HUES6 (cell line): Measurements from ENCODE around the gene ASCL1.

Experiments
- H3K27ac ChIP-seq: 2 replicates; pipeline ENCODE4 v1.7.0; 2013; ENCODE audit warnings: low read depth, mild to moderate bottlenecking, low read length, inconsistent platforms
- H3K27me3 ChIP-seq: 2 replicates; pipeline ENCODE4 v1.6.1; 2013; ENCODE audit warnings: low read length; ENCODE audit not compliant: control insufficient read depth, insufficient read depth
- H3K36me3 ChIP-seq: 2 replicates; pipeline ENCODE4 v1.6.1; 2013; ENCODE audit warnings: low read length; ENCODE audit not compliant: control insufficient read depth, insufficient read depth
- H3K4me1 ChIP-seq: 2 replicates; pipeline ENCODE4 v1.6.1; 2013; ENCODE audit warnings: low read length; ENCODE audit not compliant: control insufficient read depth, insufficient read depth
- H3K4me3 ChIP-seq: 2 replicates; pipeline ENCODE4 v1.5.1; 2013; ENCODE audit warnings: low read depth, low read length
- H3K9ac ChIP-seq: one replicate; pipeline ENCODE4 v1.6.1; 2013; ENCODE audit warnings: mild to moderate bottlenecking, low read length
- H3K9me3 ChIP-seq: 2 replicates; pipeline ENCODE4 v1.6.1; 2013; ENCODE audit warnings: low read depth, low read length; ENCODE audit not compliant: control insufficient read depth, insufficient read depth

ASCL1 gene

GRCh38 chr12:102920271-102920670, 37.2 kb upstream of the ASCL1 start:
- H3K4me1 ChIP-seq = peaks cover 10% of the 10 kb centered on the region; the same call in 1 of the 2 replicates
- H3K9me3 ChIP-seq = no peaks in the 10 kb centered on the region
- no peak overlapping the region for H3K9ac ChIP-seq
- no peaks in the 10 kb centered on the region for H3K27me3 ChIP-seq
- H3K4me3 ChIP-seq = no peak overlapping the region
- H3K27ac ChIP-seq = no peak overlapping the region
- no peaks in the 10 kb centered on the region for H3K36me3 ChIP-seq

DNA sequence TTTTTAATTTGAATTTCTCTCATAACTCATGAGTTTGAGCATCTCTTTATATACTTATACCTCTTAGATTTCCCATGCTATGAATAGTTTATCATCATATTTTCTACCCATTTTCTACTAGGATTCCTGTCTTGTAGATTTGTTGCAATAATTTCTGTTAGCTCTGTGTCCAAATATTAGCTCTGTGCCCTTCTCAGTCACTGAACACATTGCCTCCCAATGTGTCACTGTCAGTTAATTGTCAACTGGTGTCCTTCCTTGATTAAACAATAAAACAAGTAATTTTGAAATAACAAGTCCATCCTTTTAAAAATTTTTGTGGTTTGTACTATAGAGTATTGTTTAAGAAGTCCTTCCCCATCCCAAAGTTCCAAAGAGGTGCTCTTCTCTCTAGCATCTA, 36.2 kb upstream of the ASCL1 start:
- Histone ChIP-seq H3K4me3 (no peak overlapping the region), H3K9me3 (no peaks in the 10 kb centered on the region), H3K9ac (no peak overlapping the region), H3K27ac (no peak overlapping the region), H3K36me3 (no peaks in the 10 kb centered on the region), H3K27me3 (no peaks in the 10 kb centered on the region), H3K4me1 (peaks cover 10% of the 10 kb centered on the region; the same call in 1 of the 2 replicates)

DNA sequence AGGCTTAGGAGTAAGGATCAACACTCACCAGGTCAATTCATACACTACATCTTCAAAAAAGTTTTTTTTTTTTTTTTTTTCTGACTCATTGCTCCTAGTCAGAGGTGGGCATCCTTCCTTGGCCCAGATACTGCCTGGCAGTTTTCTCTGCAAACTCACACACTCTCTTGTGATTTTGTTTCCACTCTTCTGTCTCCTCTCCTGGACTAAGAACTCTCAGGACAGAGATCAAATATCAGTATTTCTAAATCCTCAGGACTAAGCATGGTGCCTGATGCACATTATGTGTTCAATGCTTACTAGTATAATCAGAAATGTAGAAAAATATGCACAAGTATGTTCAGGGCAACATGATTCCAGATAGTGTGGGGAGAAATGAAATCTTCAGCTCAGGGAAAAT, 30.3 kb upstream of the ASCL1 start:
- H3K27ac ChIP-seq = no peak overlapping the region
- H3K27me3 ChIP-seq = no peaks in the 10 kb centered on the region
- no peak overlapping the region for H3K9ac ChIP-seq
- no peaks in the 10 kb centered on the region for H3K36me3 ChIP-seq
- H3K9me3 ChIP-seq = no peaks in the 10 kb centered on the region
- peaks cover 6% of the 10 kb centered on the region; the same call in 1 of the 2 replicates for H3K4me1 ChIP-seq
- H3K4me3 ChIP-seq = no peak overlapping the region

DNA sequence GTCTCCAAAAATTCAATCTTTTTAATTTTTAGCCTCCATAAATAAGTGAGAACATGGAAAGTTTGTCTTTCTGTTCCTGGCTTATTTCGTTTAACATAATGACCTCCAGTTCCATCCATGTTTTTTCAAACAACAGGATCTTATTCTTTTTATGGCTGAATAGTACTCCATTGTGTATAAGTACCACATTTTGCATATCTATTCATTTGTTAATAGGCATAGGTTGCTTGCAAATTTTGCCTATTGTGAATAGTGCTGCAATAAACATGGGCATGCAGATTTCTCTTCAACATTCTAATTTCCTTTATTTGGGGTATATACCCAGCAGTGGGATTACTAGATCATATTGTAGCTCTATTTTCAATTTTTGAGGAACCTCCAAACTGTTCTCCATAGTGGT, 24.3 kb upstream of the ASCL1 start:
- no peaks in the 10 kb centered on the region for H3K36me3 ChIP-seq
- H3K9me3 ChIP-seq = 0 out of 2 replicates have a peak, but pooled peaks cover 2% of the 10 kb centered on the region
- peak overlapping the region; percentile 73 for H3K27ac ChIP-seq
- no peak overlapping the region for H3K4me3 ChIP-seq
- H3K4me1 ChIP-seq = peaks cover 12% of the 10 kb centered on the region; the same call in 1 of the 2 replicates
- no peak overlapping the region for H3K9ac ChIP-seq
- no peaks in the 10 kb centered on the region for H3K27me3 ChIP-seq

DNA sequence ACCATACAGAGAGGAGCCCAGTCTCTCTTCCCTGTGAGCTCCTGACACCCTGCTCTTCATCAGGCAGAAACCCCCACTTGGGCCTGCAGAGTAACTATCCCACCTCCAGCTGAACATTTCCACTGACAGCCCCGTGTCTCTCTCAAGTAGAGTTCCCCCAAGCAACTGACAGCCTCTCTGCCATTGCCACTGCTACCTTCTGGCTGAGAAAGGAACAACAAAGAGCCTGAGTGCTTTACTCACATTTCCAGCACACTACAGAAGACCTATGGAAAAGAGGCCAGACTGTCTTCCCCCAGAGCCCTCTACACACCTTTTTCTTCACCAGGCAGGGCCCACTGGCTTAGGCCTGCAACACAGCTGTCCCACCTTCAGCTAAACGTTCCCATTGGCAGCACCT, 18.4 kb upstream of the ASCL1 start:
- H3K4me3 ChIP-seq = no peak overlapping the region
- no peaks in the 10 kb centered on the region; the same call in 1 of the 2 replicates for H3K4me1 ChIP-seq
- no peak overlapping the region for H3K27ac ChIP-seq
- peaks cover 4% of the 10 kb centered on the region; the same call in 1 of the 2 replicates for H3K9me3 ChIP-seq
- H3K27me3 ChIP-seq = no peaks in the 10 kb centered on the region
- H3K9ac ChIP-seq = no peak overlapping the region
- no peaks in the 10 kb centered on the region for H3K36me3 ChIP-seq

DNA sequence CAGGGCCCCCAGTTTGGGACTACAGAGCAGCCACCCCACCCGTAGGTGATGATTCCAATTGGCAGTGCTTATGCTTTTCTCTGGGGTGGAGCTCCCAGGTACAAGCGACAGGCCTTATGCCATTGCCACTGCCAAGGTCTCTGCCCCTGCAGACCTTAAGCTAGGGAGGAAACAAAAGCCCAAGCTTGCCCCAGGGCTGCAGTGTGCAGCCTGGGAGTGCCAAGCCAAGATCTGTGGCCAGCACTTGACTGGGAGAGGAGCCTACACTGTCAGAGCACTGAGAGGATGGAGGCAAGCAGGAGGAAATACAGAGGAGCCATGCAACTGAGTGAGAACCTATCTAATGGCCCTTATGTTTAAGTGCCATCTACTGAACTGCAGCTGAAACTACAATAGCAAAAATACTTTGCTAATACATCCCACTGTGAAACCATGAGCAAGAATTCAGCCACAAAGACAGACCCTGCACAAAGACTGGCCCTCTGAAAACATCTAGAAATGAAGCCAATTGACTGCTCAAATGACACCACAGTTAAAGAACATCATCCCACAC, 17.7 kb upstream of the ASCL1 start:
- no peaks in the 10 kb centered on the region for H3K27me3 ChIP-seq
- no peaks in the 10 kb centered on the region for H3K36me3 ChIP-seq
- no peak overlapping the region for H3K9ac ChIP-seq
- no peak overlapping the region for H3K27ac ChIP-seq
- no peaks in the 10 kb centered on the region for H3K4me1 ChIP-seq
- H3K9me3 ChIP-seq = peaks cover 4% of the 10 kb centered on the region; the same call in 1 of the 2 replicates
- H3K4me3 ChIP-seq = no peak overlapping the region

- Histone ChIP-seq H3K36me3 (no peaks in the 10 kb centered on the region), H3K4me3 (no peak overlapping the region), H3K27me3 (peaks cover 50% of the 10 kb centered on the region), H3K9ac (no peak overlapping the region), H3K4me1 (peaks cover 9% of the 10 kb centered on the region), H3K9me3 (peaks cover 3% of the 10 kb centered on the region; the same call in 1 of the 2 replicates), H3K27ac (no peak overlapping the region)
Measured at GRCh38 chr12:102946042-102946441, 11.4 kb upstream of the ASCL1 start.

DNA sequence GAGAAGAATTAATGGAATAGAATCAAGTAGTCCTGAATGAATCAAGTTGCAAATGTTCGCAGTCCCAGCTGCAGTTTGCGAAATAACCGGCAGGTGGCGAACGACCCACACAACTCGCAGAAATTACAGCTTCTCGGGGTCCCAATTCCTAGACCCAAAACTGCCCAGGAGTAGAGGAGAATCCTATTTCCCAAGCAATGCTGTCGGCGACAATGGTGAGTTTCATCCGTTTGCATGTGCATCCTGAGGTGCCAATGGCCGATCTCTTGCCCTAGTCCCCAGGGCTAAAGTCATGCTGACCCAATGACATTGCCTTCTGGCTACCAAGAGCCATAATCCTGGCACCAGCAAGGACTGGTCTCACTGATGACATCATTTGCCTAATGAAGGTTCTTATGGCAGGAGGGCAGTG, 8.5 kb upstream of the ASCL1 start:
- Histone ChIP-seq H3K4me3 (no peak overlapping the region), H3K9me3 (no peaks in the 10 kb centered on the region), H3K4me1 (peaks cover 11% of the 10 kb centered on the region), H3K9ac (no peak overlapping the region), H3K36me3 (no peaks in the 10 kb centered on the region), H3K27ac (no peak overlapping the region), H3K27me3 (peaks cover 79% of the 10 kb centered on the region)

GRCh38 chr12:102950107-102950949, 7.1 kb upstream of the ASCL1 start:
- Histone ChIP-seq H3K4me3 (peak overlapping the region; percentile 59), H3K9me3 (no peaks in the 10 kb centered on the region), H3K36me3 (no peaks in the 10 kb centered on the region), H3K27ac (no peak overlapping the region), H3K27me3 (peaks cover 93% of the 10 kb centered on the region), H3K9ac (no peak overlapping the region), H3K4me1 (peaks cover 11% of the 10 kb centered on the region)

DNA sequence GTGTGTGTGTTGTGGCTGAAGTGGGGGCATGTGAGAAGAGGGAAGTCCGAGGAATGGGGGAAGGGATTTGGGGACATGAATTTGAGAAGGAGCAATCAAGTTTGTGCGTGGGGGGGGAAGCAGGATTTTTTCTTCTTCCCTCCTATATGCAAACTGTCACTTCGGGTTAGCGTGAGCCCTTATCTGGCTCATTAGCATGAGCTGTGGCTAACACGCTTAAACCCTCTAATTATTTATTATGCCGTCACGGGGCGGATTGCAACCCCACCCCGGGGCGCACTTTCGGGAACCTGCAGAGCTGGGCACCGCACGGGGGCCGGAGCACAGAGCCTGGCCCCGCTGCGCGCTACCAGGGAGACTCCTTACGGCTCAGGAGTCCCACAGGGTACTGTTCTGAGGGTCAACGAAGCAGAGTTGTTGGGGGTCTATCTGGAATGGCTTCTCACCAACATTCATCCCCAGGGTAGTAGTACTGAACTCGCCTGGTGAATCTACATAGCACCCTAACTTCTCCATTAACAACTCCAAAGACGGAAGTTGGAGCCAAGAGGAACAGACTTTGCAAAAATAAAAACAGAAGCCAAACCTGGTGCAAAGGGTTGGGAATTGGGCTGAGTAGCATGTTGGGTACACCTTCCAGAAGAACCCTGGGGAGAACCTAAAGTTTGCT, 6.4 kb upstream of the ASCL1 start:
- H3K4me3 ChIP-seq = peak overlapping the region; percentile 59
- no peaks in the 10 kb centered on the region for H3K36me3 ChIP-seq
- H3K9ac ChIP-seq = no peak overlapping the region
- peaks cover 94% of the 10 kb centered on the region for H3K27me3 ChIP-seq
- no peak overlapping the region for H3K27ac ChIP-seq
- peaks cover 17% of the 10 kb centered on the region for H3K4me1 ChIP-seq
- no peaks in the 10 kb centered on the region for H3K9me3 ChIP-seq

GRCh38 chr12:102951841-102952240, 5.6 kb upstream of the ASCL1 start:
- no peak overlapping the region for H3K9ac ChIP-seq
- H3K27me3 ChIP-seq = peaks cover 95% of the 10 kb centered on the region

More at GRCh38 chr12:102951841-102952240, 5.6 kb upstream of the ASCL1 start:
- Histone ChIP-seq H3K4me3 (no peak overlapping the region), H3K36me3 (no peaks in the 10 kb centered on the region), H3K9me3 (no peaks in the 10 kb centered on the region), H3K4me1 (peaks cover 20% of the 10 kb centered on the region), H3K27ac (no peak overlapping the region)
